GM23338 (cell line): ENCODE data around the gene CARTPT. TPM values are rescaled to one million over a fixed set of nuclear protein-coding genes. Genes with fewer than 3 reads are reported as not detected.

ENCODE experiments used
- ATAC-seq: fragments of 200-7000 bp; cut with Tn5 transposase; 3 replicates; pipeline ENCODE4 v1.9.1; 2020
- DNase-seq: peaks from one replicate; pipeline ENCODE4 v3.0.0-alpha.2; 2015; ENCODE audit warnings: low spot score
- H2AFZ ChIP-seq: fragments of 200-600 bp; sonication (generic); 2 replicates; pipeline ENCODE4 v1.8.0; 2016; ENCODE audit warnings: antibody characterized with exemption, mild to moderate bottlenecking, moderate library complexity
- H3F3A ChIP-seq: fragments of 200-600 bp; sonication (generic); replicated peaks from 2 replicates; pipeline ENCODE4 v1.8.0; 2017; ENCODE audit warnings: antibody characterized with exemption, mixed run types, low read depth
- H3K27ac ChIP-seq: fragments of 200-600 bp; sonication (generic); 2 replicates; pipeline ENCODE4 v1.6.1; 2016; ENCODE audit warnings: low read depth
- H3K27me3 ChIP-seq: fragments of 200-600 bp; sonication (generic); 2 replicates; pipeline ENCODE4 v1.8.0; 2016; ENCODE audit warnings: mild to moderate bottlenecking, mixed run types, moderate library complexity; ENCODE audit not compliant: insufficient read depth
- H3K36me3 ChIP-seq: fragments of 200-600 bp; sonication (generic); 2 replicates; pipeline ENCODE4 v1.8.0; 2016; ENCODE audit warnings: mild to moderate bottlenecking; ENCODE audit not compliant: insufficient read depth
- H3K4me1 ChIP-seq: fragments of 200-600 bp; sonication (generic); 2 replicates; pipeline ENCODE4 v1.8.0; 2016; ENCODE audit warnings: mild to moderate bottlenecking, moderate library complexity; ENCODE audit not compliant: insufficient read depth
- H3K4me2 ChIP-seq: fragments of 200-600 bp; sonication (generic); 2 replicates; pipeline ENCODE4 v1.7.1; 2017; ENCODE audit warnings: mixed run types
- H3K4me3 ChIP-seq: fragments of 200-600 bp; sonication (generic); 2 replicates; pipeline ENCODE4 v1.6.1; 2016; ENCODE audit warnings: mixed run types
- H3K79me2 ChIP-seq: fragments of 200-600 bp; sonication (generic); replicated peaks from 2 replicates; pipeline ENCODE4 v1.8.0; 2017; ENCODE audit warnings: mild to moderate bottlenecking; ENCODE audit not compliant: insufficient read depth
- H3K9me2 ChIP-seq: fragments of 200-600 bp; sonication (generic); 2 replicates; pipeline ENCODE4 v1.8.0; 2017; ENCODE audit not compliant: insufficient read depth
- H4K20me1 ChIP-seq: fragments of 200-600 bp; sonication (generic); replicated peaks from 2 replicates; pipeline ENCODE4 v1.8.0; 2017; ENCODE audit warnings: mild to moderate bottlenecking; ENCODE audit not compliant: insufficient read depth
- H3K27ac Mint-ChIP-seq: 2 replicates; pipeline ENCODE4 v1.8.0; 2020; ENCODE audit warnings: inconsistent platforms, mild to moderate bottlenecking, moderate library complexity, mixed read lengths
- H3K27me3 Mint-ChIP-seq: 3 replicates; pipeline ENCODE4 v1.8.0; 2022; ENCODE audit warnings: low read depth, mild to moderate bottlenecking, moderate library complexity, mixed read lengths, inconsistent platforms; ENCODE audit not compliant: insufficient read depth, poor library complexity
- H3K36me3 Mint-ChIP-seq: 3 replicates; pipeline ENCODE4 v1.8.0; 2021; ENCODE audit warnings: low read depth, mild to moderate bottlenecking, inconsistent platforms, moderate library complexity, mixed read lengths
- H3K4me1 Mint-ChIP-seq: 3 replicates; pipeline ENCODE4 v1.8.0; 2020; ENCODE audit warnings: mild to moderate bottlenecking, inconsistent platforms, mixed read lengths
- H3K4me3 Mint-ChIP-seq: 3 replicates; pipeline ENCODE4 v1.8.0; 2021; ENCODE audit warnings: moderate library complexity, mild to moderate bottlenecking, inconsistent platforms, mixed read lengths
- H3K9me3 Mint-ChIP-seq: 3 replicates; pipeline ENCODE4 v1.8.0; 2020; ENCODE audit warnings: moderate library complexity, mild to moderate bottlenecking, inconsistent platforms, mixed read lengths
- CREB1 ChIP-seq: fragments of 250-450 bp; sonication (Bioruptor Pico); IDR thresholded peaks from 2 replicates; pipeline ENCODE4 v1.5.0; 2020; ENCODE audit warnings: low read depth, mild to moderate bottlenecking, moderate library complexity
- CTCF ChIP-seq, 2 experiments: fragments of 200-600 bp in 1 of 2; sonication (generic) in 1 of 2; conservative IDR thresholded peaks; 2 replicates each; pipeline versions ENCODE4 v1.5.1 to v1.6.1; 2016 to 2017; ENCODE audit warnings: antibody characterized with exemption in 2 of 2, low read depth in 2 of 2, mild to moderate bottlenecking in 2 of 2, moderate library complexity in 1 of 2
- ETS1 ChIP-seq: IDR thresholded peaks from 2 replicates; pipeline ENCODE4 v1.6.1; 2016; ENCODE audit warnings: antibody characterized with exemption
- EZH2 ChIP-seq: fragments of 200-600 bp; sonication (generic); IDR thresholded peaks from one replicate; pipeline ENCODE4 v1.8.0; 2017; ENCODE audit warnings: antibody characterized with exemption, mild to moderate bottlenecking, low read depth; ENCODE audit not compliant: unreplicated experiment
- EZH2phosphoT487 ChIP-seq: fragments of 200-600 bp; sonication (generic); IDR thresholded peaks from one replicate; pipeline ENCODE4 v1.8.1; 2018; ENCODE audit warnings: antibody characterized with exemption; ENCODE audit not compliant: unreplicated experiment
- JUNB ChIP-seq: IDR thresholded peaks from one replicate; pipeline ENCODE4 v1.6.1; 2016; ENCODE audit warnings: antibody characterized with exemption; ENCODE audit not compliant: unreplicated experiment
- NANOG ChIP-seq: IDR thresholded peaks from 2 replicates; pipeline ENCODE4 v1.6.1; 2016; ENCODE audit warnings: antibody characterized with exemption, borderline replicate concordance
- POLR2AphosphoS5 ChIP-seq: IDR thresholded peaks from 2 replicates; pipeline ENCODE4 v1.6.1; 2016; ENCODE audit warnings: antibody characterized with exemption, low read depth
- STAT1 ChIP-seq: IDR thresholded peaks from one replicate; pipeline ENCODE4 v1.6.1; 2016; ENCODE audit warnings: antibody characterized with exemption; ENCODE audit not compliant: unreplicated experiment
- ZNF114 ChIP-seq: fragments of 250-450 bp; sonication (Bioruptor Pico); IDR thresholded peaks from 2 replicates; pipeline ENCODE4 v1.5.0; 2020; ENCODE audit warnings: mild to moderate bottlenecking, moderate library complexity
- ZNF462 ChIP-seq: fragments of 250-450 bp; sonication (Bioruptor Pico); IDR thresholded peaks from 2 replicates; pipeline ENCODE4 v1.5.0; 2020; ENCODE audit warnings: mild to moderate bottlenecking, moderate library complexity
- polyA plus RNA-seq: library from polyadenylated mRNA; unstranded; fragments of >200 nt; fragmentation: Nextera tagmentation; extraction: Ambion mirVana; gene quantifications from 2 replicates; pipeline ENCODE4 v1.2.1, GENCODE V29; 2016
- total RNA-seq: library from RNA; depleted of rRNA; stranded (reverse); fragments of >200 nt; shearing (Covaris generic); gene quantifications from 2 replicates; pipeline ENCODE4 v1.2.3, GENCODE V29; 2014

CARTPT gene
- total and polyA plus RNA-seq, 2 experiments from 2014 or later: not detected

- Mint-ChIP-seq H3K4me1 (peaks cover 14% of the 10 kb centered on the region), H3K27me3 (peaks cover 4% of the 10 kb centered on the region), H3K4me3 (no peak overlapping the region), H3K27ac (no peak overlapping the region), H3K9me3 (no peaks in the 10 kb centered on the region), H3K36me3 (no peaks in the 10 kb centered on the region)
- Histone ChIP-seq H3K9me2 (no peaks in the 10 kb centered on the region), H3K27ac (no peak overlapping the region), H3K4me2 (no peak overlapping the region), H2AFZ (no peak overlapping the region), H3K4me3 (no peak overlapping the region), H3F3A (no peaks in the 10 kb centered on the region), H3K4me1 (peaks cover 6% of the 10 kb centered on the region; the same call in 1 of the 2 replicates), H3K79me2 (no peaks in the 10 kb centered on the region), H3K36me3 (no peaks in the 10 kb centered on the region), H3K27me3 (no peaks in the 10 kb centered on the region), H4K20me1 (no peaks in the 10 kb centered on the region)
- TF ChIP-seq CTCF (conservative IDR thresholded peaks at IDR 0.05; ENCODE audit: low read depth in 2 of 2) (no peak), EZH2phosphoT487 (no peak), EZH2 (no peak), CREB1 (CRISPR knock-in tag) (no peak)
- DNase-seq: no peak
- ATAC-seq: no peak
Observed at GRCh38 chr5:71705421-71705820, 13.7 kb upstream of the CARTPT start.

- H3K4me1 Mint-ChIP-seq: peaks cover 10% of the 10 kb centered on the region
- Histone ChIP-seq H3K4me2 (no peak overlapping the region), H3K9me2 (no peaks in the 10 kb centered on the region), H3K27ac (no peak overlapping the region), H3K4me3 (no peak overlapping the region), H2AFZ (no peak overlapping the region), H3K4me1 (peaks cover 6% of the 10 kb centered on the region; the same call in 1 of the 2 replicates), H3K79me2 (no peaks in the 10 kb centered on the region), H3K27me3 (no peaks in the 10 kb centered on the region), H3K36me3 (no peaks in the 10 kb centered on the region), H3F3A (no peaks in the 10 kb centered on the region), H4K20me1 (no peaks in the 10 kb centered on the region)
- H3K4me3 Mint-ChIP-seq: no peak overlapping the region
- no peak for DNase-seq
- H3K9me3 Mint-ChIP-seq: no peaks in the 10 kb centered on the region
- H3K36me3 Mint-ChIP-seq: no peaks in the 10 kb centered on the region
- ATAC-seq: no peak
- no peak overlapping the region for H3K27ac Mint-ChIP-seq
- peaks cover 4% of the 10 kb centered on the region for H3K27me3 Mint-ChIP-seq
- TF ChIP-seq EZH2phosphoT487: no peak
- no peak for TF ChIP-seq NANOG
- no peak for TF ChIP-seq POLR2AphosphoS5
- no peak for TF ChIP-seq ZNF114 (CRISPR knock-in tag)
- no peak for TF ChIP-seq EZH2
- TF ChIP-seq JUNB: no peak
- TF ChIP-seq CREB1 (CRISPR knock-in tag): no peak
- no peak for TF ChIP-seq ZNF462 (CRISPR knock-in tag)
- TF ChIP-seq ETS1: no peak
- no peak for TF ChIP-seq STAT1
- TF ChIP-seq CTCF (conservative IDR thresholded peaks at IDR 0.05; ENCODE audit: low read depth in 2 of 2): no peak
Observed at GRCh38 chr5:71706906-71707305, 12.2 kb upstream of the CARTPT start.
